ENCODE measurements around the gene FLOT1. TPM values are rescaled to one million over a fixed set of nuclear protein-coding genes. Genes with fewer than 3 reads are reported as not detected.

Gene FLOT1
- total RNA-seq, 1 donor from 2014 or later, result 252 TPM

DNA sequence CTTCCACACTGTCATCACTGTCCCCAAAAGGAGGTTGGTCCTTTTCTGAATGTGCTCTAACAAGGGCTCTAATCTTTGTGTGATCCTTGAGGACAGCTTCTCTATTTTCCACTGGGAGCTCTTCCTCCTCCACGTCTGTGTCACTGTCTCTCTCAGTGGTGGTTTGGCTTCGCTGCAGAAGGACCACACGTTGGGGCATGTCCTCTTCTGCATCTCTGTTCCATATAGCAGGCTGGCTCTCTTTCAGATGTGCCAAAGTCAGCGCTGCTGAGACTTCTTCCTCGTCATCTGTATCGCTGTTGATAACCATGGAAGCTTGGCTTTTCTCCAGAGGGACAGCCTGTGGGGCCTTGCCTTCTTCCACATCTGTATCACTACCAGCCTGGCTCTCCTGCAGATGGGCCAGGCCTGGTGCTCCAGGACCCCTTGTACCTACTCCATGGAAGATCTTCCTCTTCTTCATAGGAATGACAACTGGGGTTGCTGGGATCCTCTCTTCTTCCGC, 30.0 kb downstream of the FLOT1 start:
- H3K4me3 Mint-ChIP-seq, result peak overlapping the region; percentile 38
- intact Hi-C loops (cut with micrococcal nuclease), result loop anchor here (10.0 kb wide), 2 partner anchors 482 to 788 kb away; no protein-coding TSS in a partner anchor
- peaks cover 63% of the 10 kb centered on the region for H3K36me3 Mint-ChIP-seq (ENCODE audit: low read depth)
- peak overlapping the region; percentile 59 for H3K27ac Mint-ChIP-seq
- peaks cover 63% of the 10 kb centered on the region for H3K4me1 Mint-ChIP-seq (ENCODE audit: low read depth)
- H3K27me3 Mint-ChIP-seq (ENCODE audit: insufficient read depth), result no peaks in the 10 kb centered on the region
- DNase-seq (ENCODE audit: low spot score), result no peak
- H3K9me3 Mint-ChIP-seq, result no peaks in the 10 kb centered on the region

GRCh38 chr6:30711758-30712380, 30.6 kb downstream of the FLOT1 start:
- Mint-ChIP-seq H3K9me3 (no peaks in the 10 kb centered on the region), H3K4me3 (peak overlapping the region; percentile 38), H3K36me3 (ENCODE audit: low read depth) (peaks cover 64% of the 10 kb centered on the region), H3K27me3 (ENCODE audit: insufficient read depth) (no peaks in the 10 kb centered on the region), H3K4me1 (ENCODE audit: low read depth) (peaks cover 58% of the 10 kb centered on the region), H3K27ac (peak overlapping the region; percentile 59)
- no peak for DNase-seq (ENCODE audit: low spot score)
- intact Hi-C loops (cut with micrococcal nuclease), result loop anchor here (10.0 kb wide), 2 partner anchors 483 to 787 kb away; no protein-coding TSS in a partner anchor

DNA sequence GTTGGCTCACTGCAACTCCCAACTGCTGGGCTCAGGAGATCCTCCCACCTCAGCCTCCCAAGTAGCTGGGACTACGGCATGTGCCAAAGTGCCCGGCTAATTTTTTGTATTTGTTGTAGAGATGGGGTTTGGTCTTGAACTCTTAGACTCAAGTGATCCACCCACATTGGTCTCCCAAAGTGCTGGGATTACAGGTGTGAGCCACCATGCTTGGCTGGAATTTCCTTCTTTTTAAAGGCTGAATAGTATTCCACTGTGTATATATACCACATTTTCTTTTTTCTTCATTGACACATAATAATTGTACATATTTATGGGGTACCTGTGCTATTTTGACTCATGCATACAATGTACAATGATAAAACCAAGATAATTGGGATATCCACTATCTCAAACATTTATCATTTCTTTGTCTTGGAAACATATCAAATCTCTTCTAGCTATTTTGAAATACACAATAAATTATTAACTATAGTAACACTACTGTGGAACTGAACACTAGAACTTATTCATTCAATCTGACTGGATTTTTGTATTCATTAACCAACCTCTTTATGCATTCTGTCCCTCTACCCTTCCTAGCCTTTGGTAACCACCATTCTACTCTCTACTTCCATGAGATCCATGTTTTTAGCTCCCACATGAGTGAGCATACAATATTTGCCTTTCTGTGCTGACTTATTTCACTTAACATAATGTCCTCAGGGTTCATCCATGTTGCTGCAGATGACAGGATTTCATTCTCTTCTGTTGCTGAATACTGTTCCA, 33.2 kb downstream of the FLOT1 start:
- H3K36me3 Mint-ChIP-seq (ENCODE audit: low read depth), result peaks cover 62% of the 10 kb centered on the region
- intact Hi-C loops (cut with micrococcal nuclease), result no loop called here
- peaks cover 37% of the 10 kb centered on the region for H3K4me1 Mint-ChIP-seq (ENCODE audit: low read depth)
- no peaks in the 10 kb centered on the region for H3K9me3 Mint-ChIP-seq
- H3K27ac Mint-ChIP-seq, result no peak overlapping the region
- H3K27me3 Mint-ChIP-seq (ENCODE audit: insufficient read depth), result no peaks in the 10 kb centered on the region
- DNase-seq (ENCODE audit: low spot score), result no peak
- H3K4me3 Mint-ChIP-seq, result no peak overlapping the region

DNA sequence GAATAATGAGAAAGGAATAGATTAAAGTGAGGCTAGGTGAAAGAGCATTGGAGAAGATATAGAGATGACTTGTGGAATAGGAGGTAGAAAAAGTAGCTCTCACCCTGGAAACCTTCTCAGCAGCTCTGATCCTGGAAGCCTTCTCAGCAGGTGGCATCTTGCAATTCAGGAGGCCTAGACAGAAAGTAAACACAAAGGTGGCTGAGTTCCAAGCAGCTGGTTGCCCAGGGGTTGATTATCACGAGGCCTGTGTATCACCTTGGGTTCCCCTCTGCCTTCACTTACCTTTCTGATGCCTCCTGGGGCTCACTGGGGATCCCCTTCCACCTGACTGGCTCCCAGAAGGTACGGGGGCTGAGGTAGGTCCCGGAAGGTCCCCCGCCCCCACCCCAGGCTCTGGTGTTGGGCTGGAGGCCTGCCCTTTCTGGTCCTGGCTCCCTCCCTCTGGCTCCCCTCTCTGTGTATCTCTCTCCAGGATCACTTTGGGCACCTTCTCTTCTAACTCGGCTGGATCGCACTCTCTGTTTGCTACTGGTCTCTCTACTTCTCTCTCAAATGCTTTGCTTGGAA, 35.1 kb downstream of the FLOT1 start:
- intact Hi-C loops (cut with micrococcal nuclease), result no loop called here
- Mint-ChIP-seq H3K27ac (peak overlapping the region; percentile 52), H3K4me3 (no peak overlapping the region), H3K27me3 (ENCODE audit: insufficient read depth) (no peaks in the 10 kb centered on the region), H3K36me3 (ENCODE audit: low read depth) (peaks cover 63% of the 10 kb centered on the region), H3K9me3 (no peaks in the 10 kb centered on the region), H3K4me1 (ENCODE audit: low read depth) (peaks cover 25% of the 10 kb centered on the region)
- DNase-seq (ENCODE audit: low spot score), result no peak

DNA sequence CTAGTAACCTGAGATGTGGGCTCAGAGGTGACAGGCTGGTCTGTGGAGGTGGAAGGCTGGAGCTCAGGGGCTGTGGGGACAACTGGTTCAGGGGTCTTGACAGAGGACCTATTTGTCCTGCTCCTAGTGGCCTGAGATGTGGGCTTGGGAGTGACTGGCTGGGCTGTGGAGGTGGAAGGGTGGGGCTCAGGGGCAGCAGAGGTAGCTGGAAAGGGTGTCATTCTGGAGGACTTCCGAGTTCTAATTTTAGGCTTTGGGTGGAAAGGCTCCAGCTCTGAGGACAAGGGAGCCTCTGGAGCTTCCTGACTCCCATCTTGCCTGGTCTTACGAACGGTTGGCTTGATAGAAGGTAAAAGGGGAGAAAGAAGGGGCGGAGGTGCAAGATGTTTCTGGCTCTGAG, 36.9 kb downstream of the FLOT1 start:
- no peak overlapping the region for H3K27ac Mint-ChIP-seq
- intact Hi-C loops (cut with micrococcal nuclease), result no loop called here
- peaks cover 8% of the 10 kb centered on the region for H3K4me1 Mint-ChIP-seq (ENCODE audit: low read depth)
- H3K4me3 Mint-ChIP-seq, result no peak overlapping the region
- H3K9me3 Mint-ChIP-seq, result no peaks in the 10 kb centered on the region
- peaks cover 52% of the 10 kb centered on the region for H3K36me3 Mint-ChIP-seq (ENCODE audit: low read depth)
- no peaks in the 10 kb centered on the region for H3K27me3 Mint-ChIP-seq (ENCODE audit: insufficient read depth)
- DNase-seq (ENCODE audit: low spot score), result no peak

DNA sequence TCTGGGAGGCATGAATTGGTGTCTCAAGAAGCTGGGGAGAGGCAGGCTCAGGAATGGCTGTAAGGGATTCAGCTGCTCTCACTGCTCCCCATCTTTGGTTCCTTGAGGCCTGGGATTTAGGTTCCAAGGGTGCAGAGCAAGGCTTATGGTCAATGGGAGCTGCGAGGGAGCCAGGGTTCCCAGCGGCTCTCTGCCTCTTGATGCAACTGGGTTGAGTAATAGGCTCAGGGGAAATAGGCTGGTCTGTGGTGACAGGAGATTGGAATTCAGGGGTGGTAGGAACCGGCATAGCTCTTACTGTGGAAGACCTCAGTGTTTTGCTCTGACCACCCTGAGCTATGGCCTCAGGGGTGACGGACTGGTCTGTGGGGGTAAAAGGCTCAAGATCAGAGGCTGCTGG, 38.7 kb downstream of the FLOT1 start:
- Mint-ChIP-seq H3K36me3 (ENCODE audit: low read depth) (peaks cover 49% of the 10 kb centered on the region), H3K4me1 (ENCODE audit: low read depth) (peaks cover 7% of the 10 kb centered on the region), H3K4me3 (no peak overlapping the region), H3K27ac (no peak overlapping the region), H3K9me3 (no peaks in the 10 kb centered on the region), H3K27me3 (ENCODE audit: insufficient read depth) (no peaks in the 10 kb centered on the region)
- intact Hi-C loops (cut with micrococcal nuclease), result no loop called here
- no peak for DNase-seq (ENCODE audit: low spot score)

DNA sequence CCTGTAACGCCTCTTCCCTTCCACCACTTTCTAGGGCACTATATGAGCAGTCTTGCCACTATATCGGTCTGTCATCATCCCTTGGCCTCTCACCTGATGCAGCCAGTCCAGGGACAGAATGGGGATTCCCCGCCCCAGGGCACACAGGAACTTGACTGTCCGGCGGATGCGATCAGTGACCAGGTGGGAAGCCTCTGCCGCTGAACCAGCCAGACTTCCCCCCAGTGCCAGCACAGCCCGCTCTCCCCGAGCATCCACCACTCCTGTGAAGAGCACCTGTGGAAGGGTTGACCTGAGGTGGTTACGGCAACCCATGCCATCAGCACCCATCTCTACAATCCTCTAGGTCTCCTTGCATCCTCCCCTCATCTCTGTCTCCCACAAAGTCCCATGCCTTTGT, 39.5 kb downstream of the FLOT1 start:
- H3K4me3 Mint-ChIP-seq, result no peak overlapping the region
- no peak overlapping the region for H3K27ac Mint-ChIP-seq
- H3K36me3 Mint-ChIP-seq (ENCODE audit: low read depth), result peaks cover 46% of the 10 kb centered on the region
- H3K9me3 Mint-ChIP-seq, result no peaks in the 10 kb centered on the region
- no peaks in the 10 kb centered on the region for H3K27me3 Mint-ChIP-seq (ENCODE audit: insufficient read depth)
- H3K4me1 Mint-ChIP-seq (ENCODE audit: low read depth), result peaks cover 5% of the 10 kb centered on the region
- intact Hi-C loops (cut with micrococcal nuclease), result no loop called here
- no peak for DNase-seq (ENCODE audit: low spot score)

GRCh38 chr6:30700340-30700739, 42.1 kb downstream of the FLOT1 start:
- Mint-ChIP-seq H3K9me3 (no peaks in the 10 kb centered on the region), H3K4me1 (ENCODE audit: low read depth) (no peaks in the 10 kb centered on the region), H3K36me3 (ENCODE audit: low read depth) (peaks cover 33% of the 10 kb centered on the region), H3K27ac (no peak overlapping the region), H3K4me3 (no peak overlapping the region), H3K27me3 (ENCODE audit: insufficient read depth) (no peaks in the 10 kb centered on the region)
- no peak for DNase-seq (ENCODE audit: low spot score)
- intact Hi-C loops (cut with micrococcal nuclease), result no loop called here

DNA sequence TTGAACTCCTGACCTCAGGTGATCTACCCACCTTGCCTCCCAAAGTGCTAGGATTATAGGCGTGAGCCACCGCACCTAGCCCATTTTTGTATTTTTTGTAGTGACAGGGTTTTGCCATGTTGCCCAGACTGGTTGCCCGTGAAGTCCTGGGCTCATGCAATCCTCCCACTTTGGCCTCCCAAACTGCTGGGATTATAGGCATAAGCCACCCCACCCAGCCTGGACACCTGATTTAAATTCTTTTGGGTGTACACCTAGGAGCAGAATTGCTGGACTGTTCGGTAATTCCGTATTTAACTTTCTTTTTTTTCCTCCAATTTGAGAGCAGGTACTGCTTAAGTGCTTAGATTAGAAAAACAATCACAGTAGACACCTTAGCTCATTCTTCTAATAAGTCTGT, 46.1 kb downstream of the FLOT1 start:
- Mint-ChIP-seq H3K4me1 (ENCODE audit: low read depth) (peaks cover 3% of the 10 kb centered on the region), H3K36me3 (ENCODE audit: low read depth) (peaks cover 4% of the 10 kb centered on the region), H3K27ac (no peak overlapping the region), H3K27me3 (ENCODE audit: insufficient read depth) (peaks cover 2% of the 10 kb centered on the region), H3K9me3 (no peaks in the 10 kb centered on the region), H3K4me3 (no peak overlapping the region)
- DNase-seq (ENCODE audit: low spot score), result no peak
- intact Hi-C loops (cut with micrococcal nuclease), result no loop called here

DNA sequence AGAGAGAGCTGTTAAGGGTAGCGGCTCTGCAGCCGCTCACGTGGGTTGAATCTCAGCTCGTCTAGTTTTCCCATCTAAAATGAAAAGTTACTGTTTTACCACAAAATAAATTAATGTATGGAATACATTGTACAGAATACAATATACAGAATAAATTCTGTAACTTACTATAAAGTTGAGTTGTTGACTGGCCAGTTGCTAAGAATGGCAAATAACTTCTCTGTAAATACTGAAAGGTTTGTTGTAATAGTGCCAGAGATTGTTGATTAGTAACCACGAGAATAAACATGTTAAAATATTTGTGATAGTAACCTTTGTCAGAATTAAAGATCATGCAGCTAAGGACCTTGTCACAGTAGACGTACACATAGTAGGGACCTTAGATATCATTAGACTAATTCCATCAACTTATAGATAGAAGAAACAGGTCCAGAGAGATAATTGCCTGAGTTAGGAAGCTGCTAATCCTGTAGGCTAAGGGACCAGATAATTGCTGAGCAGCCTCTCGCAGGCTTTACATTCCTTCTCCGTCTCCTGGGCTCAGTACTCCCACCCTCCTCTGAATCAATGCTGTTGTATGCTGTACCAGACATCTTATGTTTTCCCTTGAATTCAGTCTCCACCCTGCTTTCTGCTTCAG, 51.2 kb downstream of the FLOT1 start:
- Mint-ChIP-seq H3K36me3 (ENCODE audit: low read depth) (peaks cover 3% of the 10 kb centered on the region), H3K9me3 (no peaks in the 10 kb centered on the region), H3K4me3 (peak overlapping the region; percentile 83), H3K4me1 (ENCODE audit: low read depth) (peaks cover 41% of the 10 kb centered on the region), H3K27ac (peak overlapping the region; percentile 52), H3K27me3 (ENCODE audit: insufficient read depth) (peaks cover 2% of the 10 kb centered on the region)
- intact Hi-C loops (cut with micrococcal nuclease), result loop anchor here (1.0 kb wide), 1 partner anchor 12 kb away; no protein-coding TSS in a partner anchor
- DNase-seq (ENCODE audit: low spot score), result no peak

DNA sequence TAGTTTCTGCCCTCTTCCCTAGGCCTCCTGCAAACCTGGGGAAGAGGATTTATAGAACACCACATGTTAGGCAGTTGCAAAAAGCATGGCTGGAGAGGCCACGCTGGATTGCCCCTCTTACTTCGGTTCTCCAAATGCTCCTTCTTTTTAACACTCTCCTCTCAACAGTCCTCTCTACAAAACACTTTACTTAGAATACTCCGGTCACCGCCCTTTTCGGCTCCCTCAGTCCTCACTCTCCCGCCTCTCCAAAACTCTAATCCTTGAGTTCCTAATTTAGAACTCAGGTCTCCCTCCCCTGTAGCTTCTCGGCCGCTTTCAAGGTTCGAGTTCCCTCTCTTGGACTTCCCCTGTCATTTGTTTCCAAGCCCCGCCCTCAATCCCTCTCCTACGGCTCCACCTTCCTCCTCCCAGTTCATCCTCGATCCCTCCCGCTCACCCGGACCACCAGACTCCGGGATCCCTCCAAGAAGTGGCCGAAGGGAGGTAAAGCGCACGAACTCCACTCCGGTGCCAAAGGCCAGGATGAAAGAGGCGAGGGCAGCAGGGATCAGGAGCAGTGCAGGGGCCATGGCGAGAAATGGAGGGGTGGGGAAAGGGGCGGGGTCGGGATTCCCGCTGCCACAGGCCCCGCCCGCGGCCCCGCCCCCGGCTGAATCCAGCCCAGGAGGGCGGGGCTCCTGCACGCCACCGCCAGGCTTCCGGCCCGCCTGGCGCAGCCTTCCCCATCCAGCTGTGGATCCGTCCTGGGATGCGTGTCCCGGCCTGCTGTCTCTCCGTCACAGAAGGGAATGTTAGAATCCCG, 51.9 kb downstream of the FLOT1 start, which contains the start of gene NRM:
Gene NRM, minus strand, starts transcription at position 582 of the 805 bp plus-strand sequence. Its CDS starts 10 bp downstream, at position 572.
- peaks cover 2% of the 10 kb centered on the region for H3K27me3 Mint-ChIP-seq (ENCODE audit: insufficient read depth)
- H3K27ac Mint-ChIP-seq, result peak within 1 kb of the TSS; percentile 90
- H3K4me3 Mint-ChIP-seq, result peak within 1 kb of the TSS; percentile 94
- H3K9me3 Mint-ChIP-seq, result no peaks in the 10 kb centered on the region
- H3K36me3 Mint-ChIP-seq (ENCODE audit: low read depth), result peaks cover 9% of the 10 kb centered on the region
- peak; percentile 66 for DNase-seq (ENCODE audit: low spot score)
- peaks cover 41% of the 10 kb centered on the region for H3K4me1 Mint-ChIP-seq (ENCODE audit: low read depth)
- intact Hi-C loops (cut with micrococcal nuclease), result loop anchor here (1.0 kb wide), 3 partner anchors 8 to 218 kb away; partner anchors contain the start of gene GTF2H4

GRCh38 chr6:30689985-30690384, 52.5 kb downstream of the FLOT1 start:
- no peaks in the 10 kb centered on the region for H3K9me3 Mint-ChIP-seq
- H3K36me3 Mint-ChIP-seq (ENCODE audit: low read depth), result peaks cover 15% of the 10 kb centered on the region

More at GRCh38 chr6:30689985-30690384, 52.5 kb downstream of the FLOT1 start:
- H3K27ac Mint-ChIP-seq, result no peak overlapping the region
- intact Hi-C loops (cut with micrococcal nuclease), result loop anchor here (1.0 to 10.0 kb wide), 4 partner anchors 8 to 625 kb away; partner anchors contain the start of genes GTF2H4, POLR1H, PPP1R11 and TRIM39
- peaks cover 2% of the 10 kb centered on the region for H3K27me3 Mint-ChIP-seq (ENCODE audit: insufficient read depth)
- peak overlapping the region; percentile 94 for H3K4me3 Mint-ChIP-seq
- peaks cover 47% of the 10 kb centered on the region for H3K4me1 Mint-ChIP-seq (ENCODE audit: low read depth)
- no peak for DNase-seq (ENCODE audit: low spot score)
